CD8-positive, alpha-beta memory T cell (primary cell): ENCODE results near the gene RASA3. TPM values are rescaled to one million over a fixed set of nuclear protein-coding genes. Genes with fewer than 3 reads are reported as not detected.
A peak's percentile ranks its signal among the peaks of the same experiment; 100 is the strongest.

Experiments used
- CTCF ChIA-PET: fragments of 350-600 bp; sonication (Branson Sonifier 250); formaldehyde crosslinking; loops from one replicate; lab custom pipeline; 2021; ENCODE audit warnings: antibody characterized with exemption; lab: Charles Lee
- POLR2A ChIA-PET: fragments of 350-600 bp; sonication (Branson Sonifier 250); formaldehyde crosslinking; loops from one replicate; lab custom pipeline; 2021; ENCODE audit warnings: antibody characterized with exemption; lab: Charles Lee
- DNase-seq, 5 donors: peaks; one replicate each; pipeline versions ENCODE4 v3.0.0 to v3.0.0-alpha.2; 2020 to 2022; ENCODE audit warnings: mixed read lengths in 1 of 5
- H3K27ac ChIP-seq: one replicate; pipeline ENCODE4 v1.7.0; 2013; ENCODE audit warnings: low read depth, mild to moderate bottlenecking, low read length, moderate library complexity
- H3K27me3 ChIP-seq: 2 replicates; pipeline ENCODE4 v1.7.0; 2013; ENCODE audit warnings: low read length, mild to moderate bottlenecking; ENCODE audit not compliant: insufficient read depth, poor library complexity, severe bottlenecking
- H3K36me3 ChIP-seq: 2 replicates; pipeline ENCODE4 v1.7.0; 2013; ENCODE audit warnings: mild to moderate bottlenecking, low read length, moderate library complexity; ENCODE audit not compliant: insufficient read depth
- H3K4me1 ChIP-seq: 2 replicates; pipeline ENCODE4 v1.7.0; 2013; ENCODE audit warnings: mild to moderate bottlenecking, low read length, moderate library complexity; ENCODE audit not compliant: insufficient read depth
- H3K4me3 ChIP-seq: 2 replicates; pipeline ENCODE4 v1.7.0; 2013; ENCODE audit warnings: mild to moderate bottlenecking, low read length
- H3K9me3 ChIP-seq: 2 replicates; pipeline ENCODE4 v1.7.0; 2013; ENCODE audit warnings: mild to moderate bottlenecking, low read length
- H3K27ac Mint-ChIP-seq, 8 donors: one replicate each; pipeline ENCODE4 v1.8.0; 2020 to 2021; ENCODE audit warnings: mixed read lengths in 8 of 8, mild to moderate bottlenecking in 6 of 8, inconsistent platforms in 3 of 8, moderate library complexity in 3 of 8
- H3K27me3 Mint-ChIP-seq, 2 donors: one replicate each; pipeline ENCODE4 v1.8.0; 2020 to 2021; ENCODE audit warnings: mixed read lengths in 2 of 2, mild to moderate bottlenecking in 1 of 2, moderate library complexity in 1 of 2
- H3K36me3 Mint-ChIP-seq, 3 donors: one replicate each; pipeline ENCODE4 v1.8.0; 2020 to 2021; ENCODE audit warnings: mixed read lengths in 3 of 3, inconsistent platforms in 1 of 3, mild to moderate bottlenecking in 1 of 3
- H3K4me1 Mint-ChIP-seq, 3 donors: one replicate each; pipeline ENCODE4 v1.8.0; 2020 to 2021; ENCODE audit warnings: mixed read lengths in 3 of 3, inconsistent platforms in 1 of 3, mild to moderate bottlenecking in 1 of 3
- H3K4me3 Mint-ChIP-seq, 7 donors: one replicate each; pipeline ENCODE4 v1.8.0; 2020 to 2021; ENCODE audit warnings: mixed read lengths in 7 of 7, mild to moderate bottlenecking in 6 of 7, moderate library complexity in 4 of 7, inconsistent platforms in 2 of 7
- H3K9me3 Mint-ChIP-seq, 5 donors: one replicate each; pipeline ENCODE4 v1.8.0; 2020 to 2022; ENCODE audit warnings: mixed read lengths in 5 of 5, mild to moderate bottlenecking in 3 of 5, moderate library complexity in 2 of 5, inconsistent platforms in 1 of 5
- polyA plus RNA-seq: library from polyadenylated mRNA; unstranded; fragments of 300-500 nt; fragmentation: Illumina TruSeq; gene quantifications from one replicate; pipeline ENCODE4 v1.2.3, GENCODE V29; 2021
- total RNA-seq, 2 experiments: library from RNA; stranded (reverse); gene quantifications; one replicate each; pipeline ENCODE4 v1.2.3, GENCODE V29; 2021

RASA3 gene
- total and polyA plus RNA-seq, 3 experiments from 2014 or later = 26.4 to 123 (median 27.1) TPM

GRCh38 chr13:114047358-114047881 is 85.0 kb downstream of the RASA3 start:
- no peaks in the 10 kb centered on the region for H3K9me3 ChIP-seq
- peaks cover 31% of the 10 kb centered on the region for H3K36me3 ChIP-seq
- no peak for DNase-seq
- Mint-ChIP-seq H3K27ac (peak overlapping the region in 5 of 8 donors; percentile 17 to 75 (median 27)), H3K4me3 (peak overlapping the region in 4 of 7 donors; percentile 15 to 65 (median 50)), H3K4me1 (peaks cover 57 to 78% (median 61%) of the 10 kb centered on the region in 3 donors), H3K36me3 (peaks cover 3 to 77% (median 14%) of the 10 kb centered on the region in 3 donors), H3K9me3 (peaks cover 0 to 9% (median 0%) of the 10 kb centered on the region in 5 donors), H3K27me3 (peaks cover 0 to 13% of the 10 kb centered on the region in 2 donors)
- ChIA-PET POLR2A (no interaction called here), CTCF (interaction anchor here (1.1 kb wide), 1 partner anchor 63 kb away, joined by 3 read pairs; no protein-coding TSS in a partner anchor)
- peaks cover 60% of the 10 kb centered on the region for H3K4me1 ChIP-seq
- no peak overlapping the region for H3K27ac ChIP-seq
- H3K4me3 ChIP-seq = no peak overlapping the region
- no peaks in the 10 kb centered on the region for H3K27me3 ChIP-seq

DNA sequence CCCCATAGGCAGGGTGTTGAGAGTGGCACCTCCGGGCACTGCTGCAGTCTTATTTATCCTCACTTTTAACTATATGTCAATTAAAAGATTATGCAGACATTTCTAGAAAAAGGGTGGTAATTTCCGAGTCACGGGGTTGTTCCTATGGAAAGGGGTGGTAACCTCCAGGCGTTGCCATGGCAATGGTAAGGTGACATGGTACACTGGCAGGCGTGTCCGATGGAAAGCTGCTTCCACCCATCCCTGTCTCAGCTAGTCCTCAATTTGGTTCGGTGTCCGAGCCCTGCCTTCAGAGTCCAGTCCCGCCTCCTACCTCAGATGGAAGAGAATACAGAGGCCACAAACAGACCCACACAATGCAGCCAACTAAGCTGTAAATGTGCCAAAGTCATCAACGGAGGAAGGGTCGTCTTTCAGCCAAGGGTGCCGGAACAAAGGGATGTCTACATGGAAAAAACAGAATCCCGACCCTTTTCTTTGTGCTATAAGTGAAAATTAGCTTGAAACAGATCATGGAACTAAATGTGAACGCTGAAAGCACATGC is 85.9 kb downstream of the RASA3 start:
- DNase-seq = no peak
- H3K9me3 ChIP-seq = no peaks in the 10 kb centered on the region
- H3K27ac Mint-ChIP-seq = peak overlapping the region in 4 of 8 donors; percentile 25 to 90 (median 54)
- peaks cover 0 to 9% (median 0%) of the 10 kb centered on the region in 5 donors for H3K9me3 Mint-ChIP-seq
- H3K27ac ChIP-seq = no peak overlapping the region
- peaks cover 3 to 78% (median 13%) of the 10 kb centered on the region in 3 donors for H3K36me3 Mint-ChIP-seq
- CTCF ChIA-PET = interaction anchor here (1.1 kb wide), 1 partner anchor 64 kb away, joined by 3 read pairs; no protein-coding TSS in a partner anchor
- H3K4me3 ChIP-seq = no peak overlapping the region
- peaks cover 29% of the 10 kb centered on the region for H3K36me3 ChIP-seq
- H3K4me1 Mint-ChIP-seq = peaks cover 58 to 79% (median 66%) of the 10 kb centered on the region in 3 donors
- peaks cover 51% of the 10 kb centered on the region for H3K4me1 ChIP-seq
- no peaks in the 10 kb centered on the region for H3K27me3 ChIP-seq
- POLR2A ChIA-PET = interaction anchor here (0.9 kb wide), 1 partner anchor 12 kb away, joined by 4 read pairs; no protein-coding TSS in a partner anchor
- H3K4me3 Mint-ChIP-seq = peak overlapping the region in 2 of 7 donors; percentile 24 to 53
- H3K27me3 Mint-ChIP-seq = peaks cover 0 to 12% of the 10 kb centered on the region in 2 donors

- no peak for DNase-seq
- ChIA-PET POLR2A (no interaction called here), CTCF (no interaction called here)
- Histone ChIP-seq H3K4me3 (no peak overlapping the region), H3K9me3 (no peaks in the 10 kb centered on the region), H3K4me1 (peaks cover 46% of the 10 kb centered on the region), H3K36me3 (peaks cover 24% of the 10 kb centered on the region), H3K27me3 (no peaks in the 10 kb centered on the region), H3K27ac (no peak overlapping the region)
- Mint-ChIP-seq H3K36me3 (peaks cover 3 to 78% (median 13%) of the 10 kb centered on the region in 3 donors), H3K4me1 (peaks cover 55 to 76% (median 64%) of the 10 kb centered on the region in 3 donors), H3K4me3 (peak overlapping the region in 4 of 7 donors; percentile 8 to 66 (median 28)), H3K27me3 (peaks cover 0 to 12% of the 10 kb centered on the region in 2 donors), H3K27ac (peak overlapping the region; percentile 17 to 90 (median 47)), H3K9me3 (peaks cover 0 to 9% (median 0%) of the 10 kb centered on the region in 5 donors)
Measured at GRCh38 chr13:114045113-114045735, 87.2 kb downstream of the RASA3 start.

- Histone ChIP-seq H3K36me3 (peaks cover 26% of the 10 kb centered on the region), H3K27ac (no peak overlapping the region), H3K9me3 (no peaks in the 10 kb centered on the region), H3K4me1 (peaks cover 39% of the 10 kb centered on the region), H3K4me3 (no peak overlapping the region), H3K27me3 (no peaks in the 10 kb centered on the region)
- POLR2A ChIA-PET = no interaction called here
- no peak for DNase-seq
- Mint-ChIP-seq H3K27ac (peak overlapping the region in 7 of 8 donors; percentile 19 to 90 (median 47)), H3K9me3 (peaks cover 0 to 9% (median 0%) of the 10 kb centered on the region in 5 donors), H3K4me3 (peak overlapping the region in 2 of 7 donors; percentile 16 to 66), H3K27me3 (peaks cover 0 to 12% of the 10 kb centered on the region in 2 donors), H3K4me1 (peaks cover 53 to 74% (median 61%) of the 10 kb centered on the region in 3 donors), H3K36me3 (peaks cover 3 to 75% (median 13%) of the 10 kb centered on the region in 3 donors)
- CTCF ChIA-PET = no interaction called here
Measured at GRCh38 chr13:114044486-114044885, 87.9 kb downstream of the RASA3 start.

DNA sequence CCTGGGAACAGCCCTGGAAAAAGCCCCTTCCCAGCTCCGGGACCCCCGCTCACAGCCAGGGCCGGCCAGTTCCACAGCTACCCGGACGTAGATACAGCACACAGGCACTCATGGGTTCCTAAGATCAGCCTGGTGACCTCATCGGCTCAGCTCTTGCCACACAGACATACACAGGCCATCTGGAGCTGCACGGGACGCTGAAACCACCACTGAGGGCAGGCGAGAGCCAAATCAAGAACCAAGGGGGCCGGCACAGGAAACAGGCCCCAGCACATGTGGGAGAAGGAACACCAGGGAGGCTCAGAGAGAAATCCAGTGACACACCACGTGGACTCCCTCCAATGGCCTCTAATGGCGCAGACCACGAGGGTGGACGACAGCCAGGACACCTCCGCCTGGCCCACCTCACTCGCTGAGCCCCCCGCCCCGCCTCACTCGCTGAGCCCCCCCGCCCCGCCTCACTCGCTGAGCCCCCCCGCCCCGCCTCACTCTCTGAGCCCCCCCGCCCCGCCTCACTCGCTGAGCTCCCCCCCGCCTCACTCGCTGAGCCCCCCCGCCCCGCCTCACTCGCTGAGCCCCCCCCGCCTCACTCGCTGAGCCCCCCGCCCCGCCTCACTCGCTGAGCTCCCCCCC is 88.9 kb downstream of the RASA3 start:
- Mint-ChIP-seq H3K4me1 (peaks cover 46 to 75% (median 54%) of the 10 kb centered on the region in 3 donors), H3K4me3 (peak overlapping the region in 5 of 7 donors; percentile 5 to 55 (median 51)), H3K36me3 (peaks cover 3 to 75% (median 9%) of the 10 kb centered on the region in 3 donors), H3K27me3 (peaks cover 0 to 9% of the 10 kb centered on the region in 2 donors), H3K9me3 (peaks cover 0 to 9% (median 0%) of the 10 kb centered on the region in 5 donors), H3K27ac (peak overlapping the region in 5 of 8 donors; percentile 22 to 83 (median 61))
- Histone ChIP-seq H3K27ac (no peak overlapping the region), H3K36me3 (peaks cover 26% of the 10 kb centered on the region), H3K9me3 (no peaks in the 10 kb centered on the region), H3K27me3 (no peaks in the 10 kb centered on the region), H3K4me3 (no peak overlapping the region), H3K4me1 (peaks cover 30% of the 10 kb centered on the region)
- ChIA-PET POLR2A (interaction anchor here (0.6 kb wide), 1 partner anchor 69 kb away, joined by 3 read pairs; no protein-coding TSS in a partner anchor), CTCF (no interaction called here)
- DNase-seq = peak in 1 of 5 donors; percentile 37

- Histone ChIP-seq H3K27ac (no peak overlapping the region), H3K4me1 (peaks cover 22% of the 10 kb centered on the region), H3K9me3 (no peaks in the 10 kb centered on the region), H3K27me3 (no peaks in the 10 kb centered on the region), H3K36me3 (peaks cover 28% of the 10 kb centered on the region), H3K4me3 (no peak overlapping the region)
- Mint-ChIP-seq H3K9me3 (peaks cover 0 to 10% (median 0%) of the 10 kb centered on the region in 5 donors), H3K27me3 (peaks cover 0 to 9% of the 10 kb centered on the region in 2 donors), H3K36me3 (peaks cover 3 to 80% (median 11%) of the 10 kb centered on the region in 3 donors), H3K27ac (peak overlapping the region in 5 of 8 donors; percentile 29 to 85 (median 36)), H3K4me3 (peak overlapping the region in 2 of 7 donors; percentile 32 to 51), H3K4me1 (peaks cover 47 to 77% (median 56%) of the 10 kb centered on the region in 3 donors)
- ChIA-PET CTCF (no interaction called here), POLR2A (no interaction called here)
- DNase-seq = no peak
Measured at GRCh38 chr13:114042066-114042815, 90.2 kb downstream of the RASA3 start.

- H3K4me3 Mint-ChIP-seq = no peak overlapping the region
- peaks cover 0 to 11% (median 0%) of the 10 kb centered on the region in 5 donors for H3K9me3 Mint-ChIP-seq
- Histone ChIP-seq H3K4me3 (no peak overlapping the region), H3K36me3 (peaks cover 33% of the 10 kb centered on the region), H3K4me1 (peaks cover 18% of the 10 kb centered on the region), H3K27me3 (no peaks in the 10 kb centered on the region), H3K9me3 (no peaks in the 10 kb centered on the region), H3K27ac (no peak overlapping the region)
- no peak for DNase-seq
- ChIA-PET POLR2A (no interaction called here), CTCF (no interaction called here)
- peaks cover 0 to 9% of the 10 kb centered on the region in 2 donors for H3K27me3 Mint-ChIP-seq
- peak overlapping the region in 2 of 8 donors; percentile 60 to 64 for H3K27ac Mint-ChIP-seq
- peaks cover 3 to 80% (median 12%) of the 10 kb centered on the region in 3 donors for H3K36me3 Mint-ChIP-seq
- peaks cover 44 to 75% (median 52%) of the 10 kb centered on the region in 3 donors for H3K4me1 Mint-ChIP-seq
Measured at GRCh38 chr13:114041493-114041892, 90.9 kb downstream of the RASA3 start.
